Uterus (tissue), 4 donors: ENCODE measurements around the gene CYB5R3. TPM values are rescaled to one million over a fixed set of nuclear protein-coding genes. Genes with fewer than 3 reads are reported as not detected.
A peak's percentile ranks its signal among the peaks of the same experiment; 100 is the strongest.
"Not testable (repeated sequence)": the region's sequence is repeated elsewhere in the genome, so short reads cannot be mapped to it uniquely, and the experiment has no call there.

Experiments used
- DNase-seq, 2 donors: peaks; one replicate each; pipeline ENCODE4 v3.0.0-alpha.2; 2019 to 2020
- H3K27ac ChIP-seq, 2 donors: fragments of 200-600 bp; sonication (generic); 1 replicate in 1 of 2; 2 replicates in 1 of 2; pipeline ENCODE4 v1.5.1; 2016 to 2018
- H3K27me3 ChIP-seq, 2 donors: fragments of 200-600 bp; sonication (generic); one replicate each; pipeline ENCODE4 v1.5.1; 2018 to 2019; ENCODE audit warnings: control low read depth in 1 of 2
- H3K36me3 ChIP-seq, 2 donors: fragments of 200-600 bp; sonication (generic); one replicate each; pipeline ENCODE4 v1.5.1; 2019; ENCODE audit warnings: control low read depth in 1 of 2
- H3K4me1 ChIP-seq, 2 donors: fragments of 200-600 bp; sonication (generic); one replicate each; pipeline ENCODE4 v1.5.1; 2018 to 2019; ENCODE audit warnings: control low read depth in 1 of 2
- H3K4me3 ChIP-seq, 2 donors: fragments of 200-600 bp; sonication (generic); 1 replicate in 1 of 2; 2 replicates in 1 of 2; pipeline ENCODE4 v1.5.1; 2018 to 2019; ENCODE audit warnings: mild to moderate bottlenecking in 1 of 2
- H3K9me3 ChIP-seq, 2 donors: fragments of 200-600 bp; sonication (generic); one replicate each; pipeline ENCODE4 v1.5.1; 2019; ENCODE audit warnings: control low read depth in 1 of 2
- POLR2A ChIP-seq, 2 donors: fragments of 450-650 bp; IDR thresholded peaks; one replicate each; pipeline ENCODE4 v1.6.1; 2016; ENCODE audit warnings: antibody characterized with exemption in 2 of 2, mild to moderate bottlenecking in 1 of 2, moderate library complexity in 1 of 2
- intact Hi-C: fragments of 100-400 bp; cut with DNase I; formaldehyde crosslinking; loops from one replicate; pipeline ENCODE4 v1.15.1; 2023; ENCODE audit warnings: low total_unique reads
- total RNA-seq, 4 donors: library from RNA; depleted of rRNA in 3 of 4; stranded (reverse); fragments of >200 nt in 3 of 4; gene quantifications; one replicate each; pipeline versions ENCODE4 v1.1.0 to v1.2.4, GENCODE V29; 2014 to 2023
- TF ChIP-seq, protein P1 (sequence below), 4 experiments: fragments of 200-600 bp in 2 of 4; fragments of 450-650 bp in 2 of 4; sonication (generic) in 2 of 4; IDR thresholded peaks; one replicate each; pipeline ENCODE4 v1.5.1; 2016 to 2019; ENCODE audit warnings: antibody characterized with exemption in 4 of 4, mild to moderate bottlenecking in 2 of 4, moderate library complexity in 1 of 4
- donor health status: DM: yes; HTN: yes; CAD: no.

Gene CYB5R3
- total RNA-seq, 4 donors from 2014 or later = 34.0 to 225 (median 51.7) TPM

DNA sequence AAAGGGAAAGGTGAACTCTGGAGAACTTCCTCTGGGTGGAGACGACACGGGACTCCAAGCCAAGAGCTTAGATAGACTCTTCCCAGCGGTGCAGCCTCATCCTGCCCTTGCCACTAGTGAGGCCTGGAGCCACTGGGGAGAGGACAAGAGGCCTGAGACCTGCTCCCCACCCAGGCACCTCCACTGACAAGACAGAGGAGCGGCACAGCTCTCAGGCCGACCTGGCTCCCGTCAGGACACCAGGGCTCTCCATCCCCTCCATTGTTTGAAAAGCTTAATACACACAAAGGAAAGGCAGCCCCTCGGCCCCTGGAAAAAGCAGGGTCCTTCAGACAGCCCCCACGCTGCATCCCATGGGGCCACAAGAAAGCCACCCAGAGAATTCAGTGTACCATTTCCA, 64.1 kb downstream of the CYB5R3 start:
- no peaks in the 10 kb centered on the region for H3K9me3 ChIP-seq
- no peaks in the 10 kb centered on the region for H3K4me1 ChIP-seq
- intact Hi-C loops = no loop called here
- TF ChIP-seq, protein P1, sequence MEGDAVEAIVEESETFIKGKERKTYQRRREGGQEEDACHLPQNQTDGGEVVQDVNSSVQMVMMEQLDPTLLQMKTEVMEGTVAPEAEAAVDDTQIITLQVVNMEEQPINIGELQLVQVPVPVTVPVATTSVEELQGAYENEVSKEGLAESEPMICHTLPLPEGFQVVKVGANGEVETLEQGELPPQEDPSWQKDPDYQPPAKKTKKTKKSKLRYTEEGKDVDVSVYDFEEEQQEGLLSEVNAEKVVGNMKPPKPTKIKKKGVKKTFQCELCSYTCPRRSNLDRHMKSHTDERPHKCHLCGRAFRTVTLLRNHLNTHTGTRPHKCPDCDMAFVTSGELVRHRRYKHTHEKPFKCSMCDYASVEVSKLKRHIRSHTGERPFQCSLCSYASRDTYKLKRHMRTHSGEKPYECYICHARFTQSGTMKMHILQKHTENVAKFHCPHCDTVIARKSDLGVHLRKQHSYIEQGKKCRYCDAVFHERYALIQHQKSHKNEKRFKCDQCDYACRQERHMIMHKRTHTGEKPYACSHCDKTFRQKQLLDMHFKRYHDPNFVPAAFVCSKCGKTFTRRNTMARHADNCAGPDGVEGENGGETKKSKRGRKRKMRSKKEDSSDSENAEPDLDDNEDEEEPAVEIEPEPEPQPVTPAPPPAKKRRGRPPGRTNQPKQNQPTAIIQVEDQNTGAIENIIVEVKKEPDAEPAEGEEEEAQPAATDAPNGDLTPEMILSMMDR (IDR thresholded peaks at IDR 0.05) = no peak
- no peak for TF ChIP-seq POLR2A (IDR thresholded peaks at IDR 0.05)
- peaks cover 0 to 2% of the 10 kb centered on the region in 2 donors for H3K36me3 ChIP-seq
- H3K4me3 ChIP-seq = no peak overlapping the region
- no peaks in the 10 kb centered on the region for H3K27me3 ChIP-seq
- DNase-seq = no peak
- H3K27ac ChIP-seq = no peak overlapping the region

DNA sequence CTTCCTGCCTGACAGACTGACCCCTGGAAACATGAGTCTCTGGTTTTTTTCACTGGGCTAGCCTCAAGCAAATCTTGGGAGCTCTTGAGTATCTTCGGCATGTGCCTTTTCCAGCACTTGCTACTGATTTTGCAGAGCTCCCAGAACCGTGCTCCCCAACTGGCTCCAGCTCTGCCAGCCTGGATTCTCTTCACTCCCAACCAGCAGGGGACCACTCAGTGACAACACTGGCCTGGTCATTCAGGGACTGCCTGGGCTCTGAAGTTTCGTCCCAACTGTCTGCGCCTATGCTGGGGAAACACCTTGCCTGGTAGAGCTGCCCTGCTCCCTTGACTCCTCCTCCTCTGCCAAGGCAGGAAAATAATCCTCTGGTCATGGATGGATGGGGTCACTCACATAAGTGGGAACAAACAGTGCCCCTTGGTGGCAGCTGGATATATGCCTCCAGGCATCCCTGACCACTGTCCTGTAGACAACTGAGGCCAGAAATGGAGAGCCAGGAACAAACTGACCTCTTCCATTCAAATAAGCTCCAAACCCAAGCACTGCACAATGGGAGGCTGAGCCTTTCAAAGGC, 64.7 kb downstream of the CYB5R3 start:
- TF ChIP-seq, protein P1 (IDR thresholded peaks at IDR 0.05) = peak in 1 of 4 experiments; percentile 16
- no peak for TF ChIP-seq POLR2A (IDR thresholded peaks at IDR 0.05)
- Histone ChIP-seq H3K36me3 (peaks cover 0 to 2% of the 10 kb centered on the region in 2 donors), H3K4me1 (no peaks in the 10 kb centered on the region), H3K4me3 (no peak overlapping the region), H3K27ac (no peak overlapping the region), H3K9me3 (no peaks in the 10 kb centered on the region), H3K27me3 (no peaks in the 10 kb centered on the region)
- intact Hi-C loops = no loop called here
- no peak for DNase-seq

DNA sequence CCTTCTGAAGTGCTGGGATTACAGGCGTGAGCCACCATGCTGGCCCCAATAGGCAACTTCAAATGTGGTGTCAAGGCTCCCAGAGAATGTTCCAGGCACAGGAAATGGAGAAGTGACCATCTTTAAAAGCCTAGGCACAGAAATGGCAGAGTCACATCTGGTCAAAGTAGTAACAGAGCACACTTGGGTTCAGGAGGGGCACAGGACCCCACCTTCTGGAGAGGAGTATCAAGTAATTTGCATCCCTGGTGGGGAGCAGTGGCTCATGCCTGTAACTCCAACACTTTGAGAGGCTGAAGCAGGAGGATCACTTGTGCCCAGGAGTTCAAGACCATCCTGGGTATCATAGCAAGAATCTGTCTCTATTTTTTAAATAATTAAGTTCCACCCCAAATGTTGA, 66.2 kb downstream of the CYB5R3 start:
- Histone ChIP-seq H3K4me3 (no peak overlapping the region), H3K9me3 (no peaks in the 10 kb centered on the region), H3K27me3 (no peaks in the 10 kb centered on the region), H3K4me1 (no peaks in the 10 kb centered on the region), H3K27ac (no peak overlapping the region), H3K36me3 (peaks cover 0 to 2% of the 10 kb centered on the region in 2 donors)
- no peak for DNase-seq
- intact Hi-C loops = no loop called here
- no peak for TF ChIP-seq POLR2A (IDR thresholded peaks at IDR 0.05)
- TF ChIP-seq, protein P1 (IDR thresholded peaks at IDR 0.05) = no peak

DNA sequence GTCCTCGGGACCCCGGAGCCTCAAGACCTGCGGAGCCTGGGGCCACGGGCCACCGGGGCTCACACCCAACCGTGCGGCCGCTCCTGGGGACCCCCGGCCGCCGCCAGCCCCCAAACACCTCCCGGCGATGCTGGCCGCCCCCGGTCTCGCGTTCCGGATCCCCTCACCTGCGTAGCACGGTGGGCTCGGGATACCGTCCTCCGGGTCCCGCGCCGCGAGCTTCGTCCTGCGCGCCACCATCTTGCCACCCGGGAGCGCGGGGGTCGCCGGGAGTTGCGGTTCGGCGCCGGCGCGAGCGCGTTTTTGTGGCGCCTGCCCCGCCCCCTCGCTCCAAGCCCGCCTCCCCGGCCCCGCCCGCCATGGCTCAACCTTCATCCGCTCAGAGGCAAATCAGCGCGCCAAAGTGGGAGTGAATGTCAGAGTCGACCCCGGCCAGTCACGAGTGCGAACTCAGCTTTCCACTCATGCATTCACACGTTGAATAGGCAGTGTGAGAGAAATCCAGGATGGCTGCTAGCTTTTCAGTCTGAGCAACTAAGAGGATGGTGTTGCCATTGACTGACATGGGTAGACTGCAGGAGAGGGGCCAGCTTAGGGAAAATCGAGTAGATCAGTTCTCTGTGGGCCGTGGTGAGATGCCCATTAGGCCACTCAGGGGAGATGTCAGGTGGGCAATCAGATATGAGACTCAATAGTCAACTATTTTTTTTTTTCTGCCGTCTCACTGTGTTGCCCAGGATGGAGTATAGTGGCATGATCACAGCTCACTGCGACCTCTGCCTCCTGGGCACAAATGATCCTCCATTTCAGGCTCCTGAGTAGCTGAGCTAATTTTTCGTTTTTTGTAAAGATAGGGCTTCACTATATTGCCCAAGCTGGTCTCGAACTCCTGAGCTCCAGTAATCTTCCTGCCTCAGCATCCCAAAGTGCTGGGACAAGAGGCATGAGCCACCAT, 67.2 kb downstream of the CYB5R3 start:
- H3K27ac ChIP-seq = peak overlapping the region; percentile 72 to 79
- H3K4me3 ChIP-seq = peak overlapping the region; percentile 58 to 91
- TF ChIP-seq POLR2A (IDR thresholded peaks at IDR 0.05) = peak; percentile 24 to 56
- TF ChIP-seq, protein P1 (IDR thresholded peaks at IDR 0.05) = no peak
- peaks cover 0 to under 1% of the 10 kb centered on the region in 2 donors for H3K36me3 ChIP-seq
- no peaks in the 10 kb centered on the region for H3K9me3 ChIP-seq
- H3K27me3 ChIP-seq = no peaks in the 10 kb centered on the region
- DNase-seq = peak; percentile 75 to 82
- intact Hi-C loops = no loop called here
- no peaks in the 10 kb centered on the region for H3K4me1 ChIP-seq

DNA sequence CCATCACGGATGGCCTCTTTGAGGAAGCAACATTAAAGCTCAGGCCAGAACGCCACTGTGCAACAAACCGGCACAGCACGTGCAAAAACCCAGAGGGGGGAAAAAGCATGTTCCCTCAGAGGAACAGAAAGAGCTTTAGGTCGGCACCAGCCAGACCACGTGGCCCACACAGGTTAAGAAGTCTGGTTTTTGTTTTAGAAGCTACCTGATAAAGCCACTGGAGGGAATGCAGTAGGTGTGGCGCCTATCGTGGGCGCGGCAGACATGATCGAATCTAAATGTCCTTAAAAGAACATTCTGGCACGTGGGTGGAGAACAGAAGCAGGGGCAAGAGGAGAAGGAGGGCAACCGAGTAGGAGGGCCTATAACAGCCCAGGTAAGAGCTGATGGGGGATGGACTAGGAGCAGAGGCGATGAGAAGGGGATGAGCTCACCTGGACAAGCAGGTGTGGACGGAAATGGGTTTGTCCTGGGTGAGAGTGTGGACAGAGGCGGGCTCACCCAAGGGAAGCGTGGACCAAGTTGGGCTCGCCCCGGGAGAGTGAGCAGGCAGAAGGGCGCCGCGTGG, 67.9 kb downstream of the CYB5R3 start:
- intact Hi-C loops, H3K27me3 ChIP-seq, H3K4me1 ChIP-seq, H3K9me3 ChIP-seq, DNase-seq, H3K36me3 ChIP-seq: not testable (repeated sequence)
- H3K4me3 ChIP-seq = peak overlapping the region; percentile 58 to 91
- H3K27ac ChIP-seq = peak overlapping the region; percentile 72 to 79

DNA sequence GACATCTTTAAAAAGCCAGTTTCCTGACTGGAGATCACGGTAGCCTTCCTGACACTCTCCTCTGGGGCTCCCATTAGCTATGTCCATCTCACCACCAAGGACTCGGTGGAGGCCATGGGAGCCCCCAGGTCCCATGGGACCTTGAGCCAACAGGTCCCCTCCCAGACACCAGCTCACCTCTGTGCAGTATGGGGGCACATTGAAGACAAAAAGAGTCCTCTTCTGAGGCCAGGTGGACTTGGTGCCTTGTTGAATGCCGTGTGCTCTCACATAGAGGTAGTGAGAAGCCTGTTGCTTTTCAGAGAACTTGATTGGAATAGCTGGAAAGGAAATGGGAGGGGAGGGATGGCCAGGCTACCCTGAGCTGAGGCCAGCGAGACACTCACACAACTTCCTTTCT, 69.2 kb downstream of the CYB5R3 start:
- H3K9me3 ChIP-seq, H3K36me3 ChIP-seq, H3K4me1 ChIP-seq, H3K27me3 ChIP-seq, H3K4me3 ChIP-seq, DNase-seq, intact Hi-C loops, H3K27ac ChIP-seq: not testable (repeated sequence)
